ENCODE data around the gene FMNL1. TPM values are rescaled to one million over a fixed set of nuclear protein-coding genes. Genes with fewer than 3 reads are reported as not detected.
A peak's percentile ranks its signal among the peaks of the same experiment; 100 is the strongest.

The FMNL1 gene
- total and polyA plus RNA-seq, 10 of the 15 experiments (the other 5 are each of a cell fraction or from before 2014, with no cell fraction given) = 3.3 to 108 (median 19.5) TPM

DNA sequence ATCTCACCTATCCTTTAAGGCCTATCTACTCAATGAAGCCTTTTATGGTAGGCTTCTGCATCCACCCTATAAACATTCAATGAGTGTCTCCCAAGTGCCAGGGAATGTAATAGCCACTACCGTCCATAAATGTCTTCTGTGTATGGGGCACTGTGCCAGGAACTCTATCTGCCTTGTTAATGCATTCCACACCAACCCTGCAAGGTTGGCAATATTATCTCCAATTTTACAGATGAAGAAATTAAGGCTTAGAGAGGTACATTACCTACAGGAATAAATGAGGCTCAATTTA is 75.1 kb downstream of the FMNL1 start:
- Histone ChIP-seq H3K9ac (ENCODE audit: control insufficient read depth, insufficient read depth, low read length) (peak overlapping the region; percentile 21; the same call in 1 of the 2 replicates), H3K9me3 (replicated peaks; ENCODE audit: control insufficient read depth, insufficient read depth, low read length) (no peaks in the 10 kb centered on the region; the same call in 2 of the 3 replicates), H3K79me2 (ENCODE audit: control insufficient read depth, insufficient read depth, low read length) (peaks cover 94% of the 10 kb centered on the region), H3K27ac (ENCODE audit: control insufficient read depth, insufficient read depth) (peak overlapping the region; percentile 78), H3K27me3 (replicated peaks in 1 of 2; ENCODE audit: control insufficient read depth in 2 of 2, insufficient read depth in 2 of 2, low read length in 1 of 2) (no peaks in the 10 kb centered on the region), H3K4me2 (ENCODE audit: control insufficient read depth, insufficient read depth) (peak overlapping the region; percentile 85), H3K4me1 (ENCODE audit: control insufficient read depth, insufficient read depth, low read length) (peaks cover 91% of the 10 kb centered on the region), H4K20me1 (ENCODE audit: control insufficient read depth, insufficient read depth) (no peaks in the 10 kb centered on the region), H3K4me3 (peak overlapping the region; percentile 24; the same call in 1 of the 2 replicates), H3K36me3 (ENCODE audit: control insufficient read depth in 2 of 2, insufficient read depth in 2 of 2, low read length in 1 of 2) (peaks cover 11 to 18% of the 10 kb centered on the region in 2 experiments), H2AFZ (ENCODE audit: control insufficient read depth, low read depth, low read length) (no peak overlapping the region)
- ChIA-PET RAD21 (ENCODE audit: unreplicated experiment) (interaction anchor here (1.8 to 5.7 kb wide), 4 partner anchors 15 to 61 kb away, joined by 11 to 44 read pairs (median 28); partner anchors contain the start of gene MAP3K14), CTCF (interaction anchor here (1.4 to 5.3 kb wide), 5 partner anchors 15 to 88 kb away, joined by 3 to 38 read pairs (median 24); partner anchors contain the start of gene MAP3K14), SMC1A (ENCODE audit: uncharacterized antibody, unreplicated experiment) (interaction anchor here (1.3 to 5.7 kb wide), 4 partner anchors 9 to 88 kb away, joined by 5 to 153 read pairs (median 8); partner anchors contain the start of gene MAP3K14), POLR2A (interaction anchor here (7.1 kb wide), 1 partner anchor 16 kb away, joined by 62 read pairs; no protein-coding TSS in a partner anchor)
- TF ChIP-seq, protein P1, sequence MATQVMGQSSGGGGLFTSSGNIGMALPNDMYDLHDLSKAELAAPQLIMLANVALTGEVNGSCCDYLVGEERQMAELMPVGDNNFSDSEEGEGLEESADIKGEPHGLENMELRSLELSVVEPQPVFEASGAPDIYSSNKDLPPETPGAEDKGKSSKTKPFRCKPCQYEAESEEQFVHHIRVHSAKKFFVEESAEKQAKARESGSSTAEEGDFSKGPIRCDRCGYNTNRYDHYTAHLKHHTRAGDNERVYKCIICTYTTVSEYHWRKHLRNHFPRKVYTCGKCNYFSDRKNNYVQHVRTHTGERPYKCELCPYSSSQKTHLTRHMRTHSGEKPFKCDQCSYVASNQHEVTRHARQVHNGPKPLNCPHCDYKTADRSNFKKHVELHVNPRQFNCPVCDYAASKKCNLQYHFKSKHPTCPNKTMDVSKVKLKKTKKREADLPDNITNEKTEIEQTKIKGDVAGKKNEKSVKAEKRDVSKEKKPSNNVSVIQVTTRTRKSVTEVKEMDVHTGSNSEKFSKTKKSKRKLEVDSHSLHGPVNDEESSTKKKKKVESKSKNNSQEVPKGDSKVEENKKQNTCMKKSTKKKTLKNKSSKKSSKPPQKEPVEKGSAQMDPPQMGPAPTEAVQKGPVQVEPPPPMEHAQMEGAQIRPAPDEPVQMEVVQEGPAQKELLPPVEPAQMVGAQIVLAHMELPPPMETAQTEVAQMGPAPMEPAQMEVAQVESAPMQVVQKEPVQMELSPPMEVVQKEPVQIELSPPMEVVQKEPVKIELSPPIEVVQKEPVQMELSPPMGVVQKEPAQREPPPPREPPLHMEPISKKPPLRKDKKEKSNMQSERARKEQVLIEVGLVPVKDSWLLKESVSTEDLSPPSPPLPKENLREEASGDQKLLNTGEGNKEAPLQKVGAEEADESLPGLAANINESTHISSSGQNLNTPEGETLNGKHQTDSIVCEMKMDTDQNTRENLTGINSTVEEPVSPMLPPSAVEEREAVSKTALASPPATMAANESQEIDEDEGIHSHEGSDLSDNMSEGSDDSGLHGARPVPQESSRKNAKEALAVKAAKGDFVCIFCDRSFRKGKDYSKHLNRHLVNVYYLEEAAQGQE (IDR thresholded peaks at IDR 0.05; ENCODE audit: low read depth, low read length) = no peak
- TF ChIP-seq, protein P2, sequence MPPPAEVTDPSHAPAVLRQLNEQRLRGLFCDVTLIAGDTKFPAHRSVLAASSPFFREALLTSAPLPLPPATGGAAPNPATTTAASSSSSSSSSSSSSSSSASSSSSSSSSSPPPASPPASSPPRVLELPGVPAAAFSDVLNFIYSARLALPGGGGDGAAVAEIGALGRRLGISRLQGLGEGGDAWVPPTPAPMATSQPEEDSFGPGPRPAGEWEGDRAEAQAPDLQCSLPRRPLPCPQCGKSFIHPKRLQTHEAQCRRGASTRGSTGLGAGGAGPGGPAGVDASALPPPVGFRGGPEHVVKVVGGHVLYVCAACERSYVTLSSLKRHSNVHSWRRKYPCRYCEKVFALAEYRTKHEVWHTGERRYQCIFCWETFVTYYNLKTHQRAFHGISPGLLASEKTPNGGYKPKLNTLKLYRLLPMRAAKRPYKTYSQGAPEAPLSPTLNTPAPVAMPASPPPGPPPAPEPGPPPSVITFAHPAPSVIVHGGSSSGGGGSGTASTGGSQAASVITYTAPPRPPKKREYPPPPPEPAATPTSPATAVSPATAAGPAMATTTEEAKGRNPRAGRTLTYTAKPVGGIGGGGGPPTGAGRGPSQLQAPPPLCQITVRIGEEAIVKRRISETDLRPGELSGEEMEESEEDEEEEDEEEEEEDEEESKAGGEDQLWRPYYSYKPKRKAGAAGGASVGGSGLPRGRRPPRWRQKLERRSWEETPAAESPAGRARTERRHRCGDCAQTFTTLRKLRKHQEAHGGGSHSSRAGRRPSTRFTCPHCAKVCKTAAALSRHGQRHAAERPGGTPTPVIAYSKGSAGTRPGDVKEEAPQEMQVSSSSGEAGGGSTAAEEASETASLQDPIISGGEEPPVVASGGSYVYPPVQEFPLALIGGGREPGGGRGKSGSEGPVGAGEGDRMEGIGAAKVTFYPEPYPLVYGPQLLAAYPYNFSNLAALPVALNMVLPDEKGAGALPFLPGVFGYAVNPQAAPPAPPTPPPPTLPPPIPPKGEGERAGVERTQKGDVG (CRISPR knock-in tag; IDR thresholded peaks at IDR 0.05) = no peak
- no peak for TF ChIP-seq FOS (IDR thresholded peaks at IDR 0.05; ENCODE audit: borderline replicate concordance, extremely low read depth, insufficient read length)
- intact Hi-C loops (cut with micrococcal nuclease; ENCODE audit: unreplicated experiment) (no loop called here), in situ Hi-C loops (cut with MboI) (no loop called here)
- ATAC-seq (no peak), DNase-seq (ENCODE audit: low read depth, low spot score) (no peak), FAIRE-seq (no peak)
- BruUV-seq (replicated peaks) = no TSS peak
- WGBS (ENCODE audit: insufficient coverage, insufficient replicate concordance, low lambda C conversion rate, missing lambda C conversion rate) = 74% methylated on average over 1 of the region's 1 CpG

Other genes with a start within 250 kb of the FMNL1 start
Only the 7 nearest of the 9 such genes appear.
- gene NMT1, start 160.6 kb upstream of the FMNL1 start, total RNA-seq (2014; rRNA removed) = 118 and 121 TPM in 2 replicates
- gene NMT1, start 160.6 kb upstream of the FMNL1 start, total RNA-seq (2014; rRNA removed; fragmentation: Illumina TruSeq; extraction: Trizol) = 391 and 395 TPM in 2 replicates
- gene NMT1, start 160.6 kb upstream of the FMNL1 start, total RNA-seq (2021) = 204 and 223 TPM in 2 replicates
- gene NMT1, start 160.6 kb upstream of the FMNL1 start, polyA plus RNA-seq (2011; rRNA removed) = 116 and 138 TPM in 2 replicates
- gene NMT1, start 160.6 kb upstream of the FMNL1 start, polyA plus RNA-seq (2014; fragmentation: Illumina TruSeq; extraction: Trizol) = 80.7 and 216 TPM in 2 replicates
- 100 to 1,000 TPM; 282 to 342 TPM for gene NMT1, start 160.6 kb upstream of the FMNL1 start, polyA plus RNA-seq (2014; fragmentation: Nextera tagmentation; extraction: Ambion mirVana)
- gene NMT1, start 160.6 kb upstream of the FMNL1 start, polyA plus RNA-seq (2014; rRNA removed) = 96.7 and 112 TPM in 2 replicates
- gene NMT1, start 160.6 kb upstream of the FMNL1 start, polyA plus RNA-seq (2016; fragmentation: Nextera tagmentation; extraction: Ambion mirVana) = 100 to 1,000 TPM; 221 to 226 TPM
- gene PLCD3, start 89.4 kb upstream of the FMNL1 start, total RNA-seq (2014; rRNA removed) = 0.45 and 0.76 TPM in 2 replicates
- 0.28 and 0.36 TPM in 2 replicates for gene PLCD3, start 89.4 kb upstream of the FMNL1 start, total RNA-seq (2014; rRNA removed; fragmentation: Illumina TruSeq; extraction: Trizol)
- 1.6 and 2.4 TPM in 2 replicates for gene PLCD3, start 89.4 kb upstream of the FMNL1 start, total RNA-seq (2021)
- 0.52 and 1.2 TPM in 2 replicates for gene PLCD3, start 89.4 kb upstream of the FMNL1 start, polyA plus RNA-seq (2011; rRNA removed)
- 0.03 and 1.6 TPM in 2 replicates for gene PLCD3, start 89.4 kb upstream of the FMNL1 start, polyA plus RNA-seq (2014; fragmentation: Illumina TruSeq; extraction: Trizol)
- under 1 TPM; 0.02 to 0.04 TPM for gene PLCD3, start 89.4 kb upstream of the FMNL1 start, polyA plus RNA-seq (2014; fragmentation: Nextera tagmentation; extraction: Ambion mirVana)
- gene PLCD3, start 89.4 kb upstream of the FMNL1 start, polyA plus RNA-seq (2014; rRNA removed) = 1.2 and 1.6 TPM in 2 replicates
- under 1 TPM; 0.13 to 0.43 TPM for gene PLCD3, start 89.4 kb upstream of the FMNL1 start, polyA plus RNA-seq (2016; fragmentation: Nextera tagmentation; extraction: Ambion mirVana)
- 8.1 and 10.2 TPM in 2 replicates for gene ACBD4, start 86.2 kb upstream of the FMNL1 start, total RNA-seq (2014; rRNA removed)
- 5.4 and 5.7 TPM in 2 replicates for gene ACBD4, start 86.2 kb upstream of the FMNL1 start, total RNA-seq (2014; rRNA removed; fragmentation: Illumina TruSeq; extraction: Trizol)
- gene ACBD4, start 86.2 kb upstream of the FMNL1 start, total RNA-seq (2021) = 10.0 and 10.1 TPM in 2 replicates
- 4.4 and 6.5 TPM in 2 replicates for gene ACBD4, start 86.2 kb upstream of the FMNL1 start, polyA plus RNA-seq (2011; rRNA removed)
- gene ACBD4, start 86.2 kb upstream of the FMNL1 start, polyA plus RNA-seq (2014; fragmentation: Illumina TruSeq; extraction: Trizol) = 4.5 and 5.7 TPM in 2 replicates
- under 1 TPM; 0.20 to 0.27 TPM for gene ACBD4, start 86.2 kb upstream of the FMNL1 start, polyA plus RNA-seq (2014; fragmentation: Nextera tagmentation; extraction: Ambion mirVana)
- 13.8 and 17.6 TPM in 2 replicates for gene ACBD4, start 86.2 kb upstream of the FMNL1 start, polyA plus RNA-seq (2014; rRNA removed)
- 1 to 10 TPM; 7.2 to 9.9 TPM for gene ACBD4, start 86.2 kb upstream of the FMNL1 start, polyA plus RNA-seq (2016; fragmentation: Nextera tagmentation; extraction: Ambion mirVana)
- gene HEXIM1, start 73.4 kb upstream of the FMNL1 start, total RNA-seq (2014; rRNA removed) = 12.2 and 13.4 TPM in 2 replicates
- 4.4 and 4.7 TPM in 2 replicates for gene HEXIM1, start 73.4 kb upstream of the FMNL1 start, total RNA-seq (2014; rRNA removed; fragmentation: Illumina TruSeq; extraction: Trizol)
- 23.9 and 24.1 TPM in 2 replicates for gene HEXIM1, start 73.4 kb upstream of the FMNL1 start, total RNA-seq (2021)
- gene HEXIM1, start 73.4 kb upstream of the FMNL1 start, polyA plus RNA-seq (2011; rRNA removed) = 7.3 and 8.8 TPM in 2 replicates
- gene HEXIM1, start 73.4 kb upstream of the FMNL1 start, polyA plus RNA-seq (2014; fragmentation: Illumina TruSeq; extraction: Trizol) = 9.9 and 16.0 TPM in 2 replicates
- 1 to 10 TPM; 1.9 to 2.1 TPM for gene HEXIM1, start 73.4 kb upstream of the FMNL1 start, polyA plus RNA-seq (2014; fragmentation: Nextera tagmentation; extraction: Ambion mirVana)
- 17.2 and 19.4 TPM in 2 replicates for gene HEXIM1, start 73.4 kb upstream of the FMNL1 start, polyA plus RNA-seq (2014; rRNA removed)
- gene HEXIM1, start 73.4 kb upstream of the FMNL1 start, polyA plus RNA-seq (2016; fragmentation: Nextera tagmentation; extraction: Ambion mirVana) = 1 to 10 TPM; 8.3 to 9.3 TPM
- gene HEXIM2, start 60.0 kb upstream of the FMNL1 start, total RNA-seq (2014; rRNA removed) = 8.3 and 8.7 TPM in 2 replicates
- 4.8 and 5.1 TPM in 2 replicates for gene HEXIM2, start 60.0 kb upstream of the FMNL1 start, total RNA-seq (2014; rRNA removed; fragmentation: Illumina TruSeq; extraction: Trizol)
- gene HEXIM2, start 60.0 kb upstream of the FMNL1 start, total RNA-seq (2021) = 7.6 and 9.7 TPM in 2 replicates
- 4.3 and 5.8 TPM in 2 replicates for gene HEXIM2, start 60.0 kb upstream of the FMNL1 start, polyA plus RNA-seq (2011; rRNA removed)
- gene HEXIM2, start 60.0 kb upstream of the FMNL1 start, polyA plus RNA-seq (2014; fragmentation: Illumina TruSeq; extraction: Trizol) = 0.87 and 4.9 TPM in 2 replicates
- under 1 TPM; 0.10 to 0.22 TPM for gene HEXIM2, start 60.0 kb upstream of the FMNL1 start, polyA plus RNA-seq (2014; fragmentation: Nextera tagmentation; extraction: Ambion mirVana)
- 7.1 and 12.5 TPM in 2 replicates for gene HEXIM2, start 60.0 kb upstream of the FMNL1 start, polyA plus RNA-seq (2014; rRNA removed)
- 10 to 100 TPM in 1 of 2 experiments, 1 to 10 TPM in 1; 9.7 to 10.3 TPM for gene HEXIM2, start 60.0 kb upstream of the FMNL1 start, polyA plus RNA-seq (2016; fragmentation: Nextera tagmentation; extraction: Ambion mirVana)
- gene SPATA32, start 40.2 kb downstream of the FMNL1 start, total RNA-seq (2014; rRNA removed) = 0.11 TPM in 1 of 2 replicates, not detected in the other
- not detected in 2 replicates for gene SPATA32, start 40.2 kb downstream of the FMNL1 start, total RNA-seq (2014; rRNA removed; fragmentation: Illumina TruSeq; extraction: Trizol)
- 0.13 and 0.21 TPM in 2 replicates for gene SPATA32, start 40.2 kb downstream of the FMNL1 start, total RNA-seq (2021)
- gene SPATA32, start 40.2 kb downstream of the FMNL1 start, polyA plus RNA-seq (2011; rRNA removed) = 0.03 TPM in 1 of 2 replicates, not detected in the other
- gene SPATA32, start 40.2 kb downstream of the FMNL1 start, polyA plus RNA-seq (2014; fragmentation: Illumina TruSeq; extraction: Trizol) = not detected in 2 replicates
- under 1 TPM; 0.11 to 0.13 TPM for gene SPATA32, start 40.2 kb downstream of the FMNL1 start, polyA plus RNA-seq (2014; fragmentation: Nextera tagmentation; extraction: Ambion mirVana)
- gene SPATA32, start 40.2 kb downstream of the FMNL1 start, polyA plus RNA-seq (2014; rRNA removed) = 0.06 TPM in 1 of 2 replicates, not detected in the other
- gene SPATA32, start 40.2 kb downstream of the FMNL1 start, polyA plus RNA-seq (2016; fragmentation: Nextera tagmentation; extraction: Ambion mirVana) = under 1 TPM in 1 of 2 experiments, not detected in 1; 0.35 TPM
- 18.0 and 21.2 TPM in 2 replicates for gene MAP3K14, start 95.1 kb downstream of the FMNL1 start, total RNA-seq (2014; rRNA removed)
- gene MAP3K14, start 95.1 kb downstream of the FMNL1 start, total RNA-seq (2014; rRNA removed; fragmentation: Illumina TruSeq; extraction: Trizol) = 7.5 and 9.3 TPM in 2 replicates
- 33.3 and 35.9 TPM in 2 replicates for gene MAP3K14, start 95.1 kb downstream of the FMNL1 start, total RNA-seq (2021)
- gene MAP3K14, start 95.1 kb downstream of the FMNL1 start, polyA plus RNA-seq (2011; rRNA removed) = 4.8 and 12.4 TPM in 2 replicates
- gene MAP3K14, start 95.1 kb downstream of the FMNL1 start, polyA plus RNA-seq (2014; fragmentation: Illumina TruSeq; extraction: Trizol) = 6.7 and 18.2 TPM in 2 replicates
- gene MAP3K14, start 95.1 kb downstream of the FMNL1 start, polyA plus RNA-seq (2014; fragmentation: Nextera tagmentation; extraction: Ambion mirVana) = 1 to 10 TPM; 2.1 to 4.5 TPM
- 23.9 and 24.4 TPM in 2 replicates for gene MAP3K14, start 95.1 kb downstream of the FMNL1 start, polyA plus RNA-seq (2014; rRNA removed)
- gene MAP3K14, start 95.1 kb downstream of the FMNL1 start, polyA plus RNA-seq (2016; fragmentation: Nextera tagmentation; extraction: Ambion mirVana) = 10 to 100 TPM; 23.2 to 25.1 TPM